Upper lobe of left lung (tissue), 4 donors: ENCODE data around the gene EFHD2.

Experiments used
- CTCF ChIP-seq, 6 experiments: fragments of 450-650 bp in 4 of 6; fragments of 200-600 bp in 2 of 6; sonication (generic) in 2 of 6; IDR thresholded peaks; one replicate each; pipeline ENCODE4 v1.5.1; 2016 to 2019; ENCODE audit warnings: antibody characterized with exemption in 6 of 6
- EP300 ChIP-seq, 4 donors: sonication (generic); formaldehyde crosslinking; IDR thresholded peaks; one replicate each; pipeline ENCODE4 v1.5.1; 2017; ENCODE audit warnings: antibody characterized with exemption in 4 of 4, control low read depth in 2 of 4

DNA sequence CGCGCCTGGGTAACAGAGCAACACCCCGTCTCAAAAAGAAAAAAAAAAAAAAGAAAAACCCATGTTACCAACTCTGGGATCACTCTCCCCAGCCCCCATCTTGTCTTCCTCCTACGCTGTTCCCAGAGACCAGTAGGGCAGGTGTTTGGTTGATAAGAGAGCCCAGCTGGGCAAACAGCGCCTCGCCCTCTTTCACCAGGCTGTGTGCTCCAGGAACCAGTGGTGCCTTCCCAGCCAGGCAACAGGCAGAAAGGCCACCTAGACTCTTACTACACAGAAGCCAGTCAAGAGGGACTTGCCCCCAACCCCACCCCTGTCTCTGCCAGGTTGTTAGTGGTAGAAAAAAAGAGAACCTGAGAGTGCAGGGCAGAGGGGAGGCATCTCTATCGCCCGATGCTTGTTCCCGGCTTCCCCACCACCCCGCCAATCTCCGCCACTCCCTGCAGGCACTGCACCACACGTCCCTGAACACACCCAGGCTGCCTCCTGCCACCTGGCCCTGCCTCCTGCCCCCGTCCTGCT, 14.5 kb downstream of the EFHD2 start:
- no peak for TF ChIP-seq CTCF (IDR thresholded peaks at IDR 0.05)
- TF ChIP-seq EP300 (IDR thresholded peaks at IDR 0.05), result no peak
